Mucosa of descending colon (tissue), 3 donors: ENCODE data around the gene BAG1. TPM values are rescaled to one million over a fixed set of nuclear protein-coding genes. Genes with fewer than 3 reads are reported as not detected.

Experiments used
- ATAC-seq: fragments of 200-7000 bp; cut with Tn5 transposase; one replicate; pipeline ENCODE4 v1.9.1; 2020; ENCODE audit warnings: mild to moderate bottlenecking, moderate library complexity
- DNase-seq, 3 donors: peaks; one replicate each; pipeline ENCODE4 v3.0.0-alpha.2; 2020
- H3K36me3 ChIP-seq: fragments of 200-600 bp; one replicate; pipeline ENCODE4 v1.8.0; 2021; ENCODE audit warnings: low read depth, mild to moderate bottlenecking
- H3K4me1 ChIP-seq: fragments of 200-600 bp; one replicate; pipeline ENCODE4 v1.8.0; 2021; ENCODE audit warnings: low read depth, mild to moderate bottlenecking
- H3K4me3 ChIP-seq: fragments of 200-600 bp; one replicate; pipeline ENCODE4 v1.8.0; 2021; ENCODE audit warnings: mild to moderate bottlenecking
- H3K9me3 ChIP-seq: fragments of 200-600 bp; one replicate; pipeline ENCODE4 v1.8.0; 2021; ENCODE audit warnings: mild to moderate bottlenecking
- intact Hi-C, 2 donors: fragments of 100-400 bp; cut with DNase I in 1 of 2; cut with micrococcal nuclease in 1 of 2; formaldehyde crosslinking; loops; one replicate each; pipeline versions ENCODE4 v1.11.0 to v1.11.1; 2022; cut with DNase I, micrococcal nuclease
- total RNA-seq, 3 donors: library from RNA; stranded (reverse); fragmentation: NEBNext Ultra II Directional in 2 of 3; extraction: Animal tissue kit (Norgen Biotek cat#: 25700) in 2 of 3; gene quantifications; one replicate each; pipeline versions ENCODE4 v1.2.1 to v1.2.4, GENCODE V29; 2021 to 2023
- TF ChIP-seq, protein P1 (sequence below): fragments of 200-600 bp; IDR thresholded peaks from one replicate; pipeline ENCODE4 v1.8.0; 2022; ENCODE audit warnings: antibody characterized with exemption, mild to moderate bottlenecking
- donor health status: DM: no; HTN: no; CAD: no; lungs with moderate emphysema.
- donor health status: DM: no; HTN: no; CAD: no.
- donor health status: DM: no; HTN: yes; CAD: no.

BAG1 gene
- total RNA-seq, 3 donors from 2014 or later: 120 to 155 (median 153) TPM

DNA sequence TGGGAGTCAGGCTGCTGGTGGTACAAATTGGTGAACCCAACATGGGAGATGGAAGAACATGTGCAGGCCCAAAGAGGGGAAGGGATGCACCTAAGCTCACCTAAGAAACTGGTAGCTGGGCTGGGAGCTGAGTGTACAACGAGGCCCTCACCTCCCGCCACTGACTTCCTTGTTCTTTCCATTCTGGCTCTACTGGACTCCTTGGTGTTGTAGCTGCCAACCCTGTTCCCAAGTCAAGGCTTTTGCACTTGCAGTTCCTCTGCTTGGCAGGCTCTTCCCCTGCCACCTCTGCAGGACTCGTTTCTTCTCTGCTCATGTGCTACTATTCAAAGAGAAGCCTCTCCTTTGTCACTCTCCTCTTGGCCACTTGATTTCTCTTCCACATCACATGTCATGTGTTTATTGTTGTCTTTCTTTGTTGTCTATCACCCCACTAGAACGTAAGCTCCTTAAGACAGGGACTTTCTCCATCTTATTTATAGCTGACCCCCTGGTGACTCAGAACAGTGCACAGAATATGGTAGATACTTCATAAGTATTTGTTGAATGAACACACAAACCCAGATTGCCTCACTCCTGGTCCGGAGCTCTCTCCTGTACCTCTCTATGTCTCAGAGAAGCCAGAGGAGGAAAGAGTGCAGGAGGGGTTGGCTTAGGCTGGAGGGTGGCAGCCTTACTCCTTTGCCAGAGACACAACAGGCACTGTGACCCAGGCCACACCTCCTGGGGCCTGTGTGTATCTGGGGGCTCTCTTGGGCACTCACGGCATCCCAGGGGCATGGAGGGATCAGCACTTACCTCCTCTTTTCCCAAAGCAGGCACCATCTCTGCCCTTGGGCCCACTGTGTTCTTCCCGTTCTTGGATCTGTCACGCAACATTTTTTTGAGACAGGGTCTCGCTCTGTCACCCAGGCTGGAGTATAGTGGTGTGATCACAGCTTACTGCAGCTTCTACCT is 29.7 kb downstream of the BAG1 start:
- ATAC-seq (peak; percentile 39), DNase-seq (peak in 1 of 3 donors; percentile 48)
- TF ChIP-seq, protein P1, sequence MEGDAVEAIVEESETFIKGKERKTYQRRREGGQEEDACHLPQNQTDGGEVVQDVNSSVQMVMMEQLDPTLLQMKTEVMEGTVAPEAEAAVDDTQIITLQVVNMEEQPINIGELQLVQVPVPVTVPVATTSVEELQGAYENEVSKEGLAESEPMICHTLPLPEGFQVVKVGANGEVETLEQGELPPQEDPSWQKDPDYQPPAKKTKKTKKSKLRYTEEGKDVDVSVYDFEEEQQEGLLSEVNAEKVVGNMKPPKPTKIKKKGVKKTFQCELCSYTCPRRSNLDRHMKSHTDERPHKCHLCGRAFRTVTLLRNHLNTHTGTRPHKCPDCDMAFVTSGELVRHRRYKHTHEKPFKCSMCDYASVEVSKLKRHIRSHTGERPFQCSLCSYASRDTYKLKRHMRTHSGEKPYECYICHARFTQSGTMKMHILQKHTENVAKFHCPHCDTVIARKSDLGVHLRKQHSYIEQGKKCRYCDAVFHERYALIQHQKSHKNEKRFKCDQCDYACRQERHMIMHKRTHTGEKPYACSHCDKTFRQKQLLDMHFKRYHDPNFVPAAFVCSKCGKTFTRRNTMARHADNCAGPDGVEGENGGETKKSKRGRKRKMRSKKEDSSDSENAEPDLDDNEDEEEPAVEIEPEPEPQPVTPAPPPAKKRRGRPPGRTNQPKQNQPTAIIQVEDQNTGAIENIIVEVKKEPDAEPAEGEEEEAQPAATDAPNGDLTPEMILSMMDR: no peak
- H3K36me3 ChIP-seq: no peaks in the 10 kb centered on the region
- intact Hi-C loops: no loop called here
- no peaks in the 10 kb centered on the region for H3K9me3 ChIP-seq
- H3K4me3 ChIP-seq: no peak overlapping the region
- peaks cover 26% of the 10 kb centered on the region for H3K4me1 ChIP-seq

DNA sequence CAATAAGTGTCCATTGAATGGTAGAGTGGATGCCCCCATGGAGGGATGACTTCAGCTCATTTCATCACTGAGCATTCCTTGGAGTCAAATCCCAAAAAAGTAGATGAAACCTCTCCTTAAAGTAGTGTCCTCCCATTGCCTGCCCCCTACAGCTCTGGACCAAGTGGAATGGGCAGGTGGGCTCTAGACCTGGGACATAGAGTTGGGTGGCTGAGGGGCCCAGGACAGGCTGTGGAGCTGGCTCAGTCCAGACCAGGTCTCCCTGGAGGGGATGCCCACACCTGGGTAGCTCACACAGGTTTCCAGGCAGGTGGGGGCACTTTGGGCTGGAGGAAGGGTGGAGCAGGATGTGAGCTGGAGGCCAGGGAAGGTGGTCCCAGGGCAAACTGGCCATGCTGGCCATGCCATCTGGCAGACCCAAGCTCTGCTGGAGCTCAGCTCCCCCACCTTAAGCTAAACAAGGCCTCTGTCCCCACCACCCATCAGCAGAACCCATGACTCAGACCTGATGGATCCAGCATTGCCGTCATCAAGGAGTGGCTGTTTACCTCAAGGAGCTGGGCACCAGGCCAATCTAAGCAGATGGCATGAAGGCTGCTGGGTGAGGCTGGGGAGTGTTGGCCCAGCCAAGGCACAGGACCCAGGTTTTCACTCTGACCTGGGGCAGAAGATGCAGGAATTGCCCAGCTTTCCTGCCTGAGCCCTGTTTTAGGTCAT is 30.7 kb downstream of the BAG1 start:
- TF ChIP-seq, protein P1: no peak
- Histone ChIP-seq H3K9me3 (no peaks in the 10 kb centered on the region), H3K4me3 (no peak overlapping the region), H3K4me1 (peaks cover 31% of the 10 kb centered on the region), H3K36me3 (no peaks in the 10 kb centered on the region)
- ATAC-seq (peak; percentile 86), DNase-seq (peak; percentile 91 to 98 (median 91))
- intact Hi-C loops: no loop called here

DNA sequence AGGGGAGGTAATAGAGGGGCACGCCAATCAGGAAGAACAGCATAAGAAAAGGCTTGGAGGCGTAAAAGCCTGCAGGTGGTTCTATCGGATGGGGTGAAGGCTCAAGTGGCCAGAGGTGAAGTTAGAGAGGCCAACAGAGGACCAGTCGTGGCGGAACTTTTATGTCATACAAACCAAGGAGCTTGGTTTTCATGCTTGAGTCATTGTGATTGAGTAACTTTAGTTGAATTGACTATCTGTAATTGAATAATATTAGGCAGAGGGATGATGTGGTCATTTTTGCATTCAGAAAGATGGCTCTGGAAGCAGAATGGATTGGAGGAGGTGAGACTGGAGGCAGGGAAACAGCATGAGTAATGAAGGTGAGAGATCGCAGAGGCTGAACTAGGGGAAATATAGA is 31.7 kb downstream of the BAG1 start:
- intact Hi-C loops: no loop called here

DNA sequence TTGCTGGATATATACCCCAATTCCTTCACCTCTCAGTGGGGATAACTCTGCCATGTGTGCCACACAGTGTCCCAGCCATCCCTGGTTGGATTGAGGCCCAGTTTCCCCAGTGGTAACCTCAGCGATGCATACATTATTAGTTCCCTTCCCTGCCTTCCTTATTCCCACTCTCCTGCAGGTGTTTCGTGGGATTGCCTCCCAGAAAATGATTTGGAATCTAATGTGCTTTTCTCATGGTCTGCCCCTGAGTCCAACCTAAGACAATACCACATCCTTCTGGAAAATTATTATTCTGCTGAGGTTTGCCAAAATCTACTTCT is 32.9 kb downstream of the BAG1 start:
- ATAC-seq (no peak), DNase-seq (no peak)
- Histone ChIP-seq H3K4me1 (peaks cover 33% of the 10 kb centered on the region), H3K9me3 (no peaks in the 10 kb centered on the region), H3K36me3 (no peaks in the 10 kb centered on the region), H3K4me3 (no peak overlapping the region)
- TF ChIP-seq, protein P1: no peak
- intact Hi-C loops: no loop called here

More for the DNA sequence above, 31.7 kb downstream of the BAG1 start:
- DNase-seq (no peak), ATAC-seq (no peak)
- Histone ChIP-seq H3K36me3 (no peaks in the 10 kb centered on the region), H3K4me3 (no peak overlapping the region), H3K4me1 (peaks cover 33% of the 10 kb centered on the region), H3K9me3 (no peaks in the 10 kb centered on the region)
- TF ChIP-seq, protein P1: no peak

DNA sequence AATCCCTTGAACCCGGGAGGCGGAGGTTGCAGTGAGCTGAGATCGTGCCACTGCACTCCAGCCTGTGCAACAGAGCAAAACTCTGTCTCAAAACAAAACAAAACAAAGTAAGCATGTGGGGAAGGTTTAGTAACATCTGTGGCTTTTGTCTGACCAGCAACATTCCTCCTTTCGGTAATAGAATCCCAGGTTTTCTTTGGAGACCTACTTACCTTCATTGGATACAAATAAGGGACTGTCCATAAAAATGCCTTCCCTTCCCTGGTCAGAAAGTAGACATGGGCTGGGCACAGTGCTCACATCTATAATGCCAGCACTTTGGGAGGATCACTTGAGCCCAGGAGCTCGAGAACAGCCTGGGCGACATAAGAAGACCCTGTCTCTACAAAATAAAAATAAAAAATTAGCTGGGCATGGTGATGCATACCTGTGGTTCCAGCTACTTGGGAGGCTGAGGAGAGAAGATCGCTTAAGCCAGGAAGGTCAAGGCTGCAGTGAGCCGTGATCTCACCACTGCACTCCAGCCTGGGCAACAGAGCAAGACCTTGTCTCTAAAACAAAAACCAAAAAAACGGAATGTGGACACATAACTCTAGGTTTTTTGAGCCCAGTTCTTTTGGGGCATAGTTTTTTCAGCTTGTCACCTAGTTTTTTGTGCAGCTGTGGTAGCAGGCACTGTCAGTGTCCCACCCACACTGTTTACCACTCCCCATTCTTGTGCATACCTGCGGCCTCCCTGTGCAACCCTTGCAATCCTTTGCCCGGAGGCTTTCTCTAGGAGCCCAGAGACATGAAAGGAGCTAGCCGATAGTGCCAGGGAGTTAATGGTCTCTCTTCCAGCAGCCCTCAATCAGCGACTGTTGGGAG is 33.5 kb downstream of the BAG1 start:
- no peaks in the 10 kb centered on the region for H3K9me3 ChIP-seq
- H3K4me3 ChIP-seq: no peak overlapping the region
- ATAC-seq (no peak), DNase-seq (no peak)
- intact Hi-C loops: no loop called here
- H3K36me3 ChIP-seq: no peaks in the 10 kb centered on the region
- TF ChIP-seq, protein P1: no peak
- peaks cover 33% of the 10 kb centered on the region for H3K4me1 ChIP-seq
